ENCODE results near the gene HAUS7.

HAUS7 gene

DNA sequence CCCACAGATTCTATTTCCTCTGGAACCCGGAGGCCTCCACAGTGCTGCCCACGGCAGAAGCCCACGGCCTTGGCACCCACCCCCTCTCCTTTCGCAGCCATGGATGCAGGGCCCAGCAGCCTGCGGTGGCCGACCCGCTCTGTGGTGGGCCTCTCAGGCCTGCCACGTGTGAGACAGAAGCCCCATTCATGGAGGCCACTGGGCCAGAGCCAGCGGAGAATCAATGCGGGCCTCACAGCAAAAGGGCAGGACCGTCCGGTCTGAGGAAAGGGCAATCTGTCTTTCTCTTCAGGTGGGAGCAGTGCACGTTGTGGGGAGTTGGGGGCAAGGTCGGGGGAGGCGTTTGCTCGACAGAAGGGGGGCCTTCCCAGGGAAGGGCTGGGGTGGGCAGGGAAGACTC, 8.4 kb upstream of the HAUS7 start:
- H3K27me3 ChIP-seq (ENCODE audit: low read depth): no peaks in the 10 kb centered on the region
- H3K36me3 ChIP-seq (replicated peaks): no peaks in the 10 kb centered on the region
- H3K4me1 ChIP-seq: no peaks in the 10 kb centered on the region
- in situ Hi-C loops (cut with MboI; ENCODE audit: low sequenced_read_pairs): no loop called here
- H3K9me3 ChIP-seq: no peaks in the 10 kb centered on the region
- DNase-seq (ENCODE audit: low spot score in 2 of 2): no peak
- H3K4me3 ChIP-seq: no peak overlapping the region

DNA sequence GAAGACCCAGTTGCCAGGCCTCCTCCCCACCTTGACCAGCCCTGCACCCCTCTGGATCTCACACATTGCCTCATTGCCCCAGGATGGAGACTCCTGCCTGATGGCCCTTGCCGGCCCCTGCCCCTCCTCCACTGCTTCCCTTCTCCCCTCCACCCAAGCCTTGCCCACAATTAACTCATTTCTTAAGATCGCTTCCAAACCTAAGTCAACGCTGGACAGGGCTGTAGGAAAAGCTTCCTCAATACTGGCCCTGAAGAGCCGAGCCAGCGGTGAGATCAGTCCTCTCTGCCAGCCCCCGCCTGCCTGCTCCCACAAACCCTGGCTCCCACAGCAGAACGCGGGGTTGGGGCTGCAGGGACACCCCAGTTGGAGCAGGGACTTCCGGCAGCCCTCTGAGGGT, 7.5 kb upstream of the HAUS7 start:
- no peaks in the 10 kb centered on the region for H3K36me3 ChIP-seq (replicated peaks)
- no peaks in the 10 kb centered on the region for H3K4me1 ChIP-seq
- DNase-seq (ENCODE audit: low spot score in 2 of 2): no peak
- no peaks in the 10 kb centered on the region for H3K27me3 ChIP-seq (ENCODE audit: low read depth)
- in situ Hi-C loops (cut with MboI; ENCODE audit: low sequenced_read_pairs): no loop called here
- H3K4me3 ChIP-seq: no peak overlapping the region
- H3K9me3 ChIP-seq: no peaks in the 10 kb centered on the region

DNA sequence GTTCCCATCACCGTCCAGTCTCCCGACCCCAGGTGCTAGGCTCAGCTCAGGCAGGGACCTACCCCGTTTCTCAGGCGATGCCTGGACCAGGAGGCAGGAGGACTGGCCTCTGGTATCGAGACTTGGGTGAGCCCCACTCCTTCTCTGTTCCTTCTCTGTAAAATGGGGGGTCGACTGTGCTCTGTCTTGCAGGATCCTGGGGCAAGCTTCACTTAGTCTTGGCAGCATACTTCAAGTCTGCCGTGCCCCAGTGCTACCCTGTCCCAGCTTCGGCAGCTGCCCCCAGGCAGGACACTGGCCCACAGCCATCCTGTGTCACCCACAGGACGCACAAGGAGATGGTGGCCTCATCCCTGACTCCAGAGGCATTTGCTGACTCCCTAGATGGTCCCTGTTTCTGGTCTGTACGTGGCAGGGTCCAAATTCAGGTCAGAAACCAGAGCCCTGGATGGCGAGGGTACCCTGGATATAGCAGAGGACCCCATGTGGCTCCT, 7.0 kb upstream of the HAUS7 start:
- Histone ChIP-seq H3K36me3 (replicated peaks) (no peaks in the 10 kb centered on the region), H3K4me3 (no peak overlapping the region), H3K9me3 (no peaks in the 10 kb centered on the region), H3K27me3 (ENCODE audit: low read depth) (no peaks in the 10 kb centered on the region), H3K4me1 (no peaks in the 10 kb centered on the region)
- DNase-seq (ENCODE audit: low spot score in 2 of 2): no peak
- in situ Hi-C loops (cut with MboI; ENCODE audit: low sequenced_read_pairs): no loop called here

DNA sequence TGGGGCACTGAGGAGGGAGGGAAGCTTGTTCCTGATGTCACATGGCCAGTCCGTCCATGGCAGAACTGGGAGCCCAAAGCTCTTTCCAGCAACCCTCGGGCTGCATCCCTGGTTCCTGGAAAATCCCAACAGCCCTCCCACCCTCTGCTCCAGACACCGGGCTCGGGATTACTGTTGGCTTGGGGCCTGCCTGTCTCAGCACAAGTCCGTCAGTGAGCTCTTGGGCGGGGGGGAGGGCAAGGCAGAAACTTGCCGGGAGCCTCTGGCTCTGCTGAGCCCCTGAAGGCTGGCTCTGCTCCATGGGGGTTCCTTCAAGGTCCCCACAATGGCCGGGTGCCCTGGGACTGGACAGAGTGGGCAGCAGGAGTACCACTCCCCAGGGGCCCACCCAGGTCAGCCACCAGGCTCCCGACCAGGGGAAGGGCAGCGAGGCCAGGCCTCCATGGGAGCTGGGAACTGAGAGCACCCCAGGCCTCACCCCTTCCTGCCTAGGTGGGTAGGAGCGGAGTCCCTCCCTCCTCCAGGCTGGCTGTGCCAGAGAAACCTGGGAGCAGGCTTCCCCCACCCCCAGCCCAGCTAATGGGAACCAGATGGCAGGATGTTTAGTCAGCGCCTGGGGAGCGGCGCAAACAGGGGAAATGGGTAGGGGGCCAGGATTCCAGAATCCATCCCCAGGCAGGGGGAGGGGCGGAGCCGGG, 6.4 kb upstream of the HAUS7 start:
- in situ Hi-C loops (cut with MboI; ENCODE audit: low sequenced_read_pairs): no loop called here

DNA sequence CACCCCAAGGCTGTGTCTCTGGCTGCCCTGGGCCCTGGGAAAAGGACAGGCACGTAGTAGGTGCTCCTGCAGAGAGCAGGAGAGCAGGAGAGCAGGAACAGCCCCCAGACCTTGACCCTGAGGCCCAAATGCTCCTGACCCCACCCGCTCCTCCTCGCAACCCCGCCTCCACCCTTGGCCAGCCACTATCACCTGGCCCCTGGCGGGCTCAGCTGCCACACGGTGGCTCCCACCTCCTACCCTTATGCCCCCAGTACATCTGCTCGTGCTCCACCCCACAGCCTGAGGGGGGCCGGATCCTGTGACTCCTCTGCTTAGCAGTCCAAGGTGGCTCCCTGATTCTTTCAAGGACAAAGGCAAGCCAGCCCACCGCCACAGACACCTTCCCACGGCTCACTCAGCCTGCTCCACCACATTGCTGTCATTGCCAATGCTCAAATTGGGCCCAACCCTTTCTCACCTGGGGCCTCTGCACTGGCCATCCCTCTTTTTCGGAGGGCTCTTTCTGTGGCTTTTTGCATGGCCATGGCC, 5.4 kb upstream of the HAUS7 start:
- no peaks in the 10 kb centered on the region for H3K27me3 ChIP-seq (ENCODE audit: low read depth)
- in situ Hi-C loops (cut with MboI; ENCODE audit: low sequenced_read_pairs): no loop called here
- H3K36me3 ChIP-seq (replicated peaks): no peaks in the 10 kb centered on the region
- no peak for DNase-seq (ENCODE audit: low spot score in 2 of 2)
- no peak overlapping the region for H3K4me3 ChIP-seq
- H3K4me1 ChIP-seq: no peaks in the 10 kb centered on the region
- H3K9me3 ChIP-seq: no peaks in the 10 kb centered on the region

More for the DNA sequence above, 6.4 kb upstream of the HAUS7 start:
- no peaks in the 10 kb centered on the region for H3K27me3 ChIP-seq (ENCODE audit: low read depth)
- H3K36me3 ChIP-seq (replicated peaks): no peaks in the 10 kb centered on the region
- H3K4me3 ChIP-seq: no peak overlapping the region
- H3K9me3 ChIP-seq: no peaks in the 10 kb centered on the region
- H3K4me1 ChIP-seq: no peaks in the 10 kb centered on the region
- no peak for DNase-seq (ENCODE audit: low spot score in 2 of 2)

DNA sequence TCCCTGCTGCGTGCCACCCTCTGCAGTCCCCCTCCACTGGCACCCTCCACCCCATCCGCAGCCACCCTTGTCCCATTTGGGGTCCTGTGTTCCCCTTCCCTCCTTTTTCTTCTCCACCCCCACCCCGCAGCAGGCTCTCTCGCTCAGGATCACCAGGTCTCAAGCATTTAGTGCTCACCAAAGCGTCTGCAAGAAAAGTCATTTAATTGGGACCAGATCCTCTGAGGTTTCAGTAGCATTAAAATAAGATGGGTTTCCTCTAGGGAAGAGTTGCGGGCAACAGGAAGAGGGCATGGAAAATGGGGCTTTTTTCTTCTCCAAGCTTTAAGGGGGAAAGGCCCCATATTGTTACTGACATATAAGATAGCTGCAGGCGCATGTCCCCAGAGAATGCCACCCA, 4.9 kb upstream of the HAUS7 start:
- Histone ChIP-seq H3K4me3 (no peak overlapping the region), H3K27me3 (ENCODE audit: low read depth) (no peaks in the 10 kb centered on the region), H3K36me3 (replicated peaks) (no peaks in the 10 kb centered on the region), H3K4me1 (no peaks in the 10 kb centered on the region), H3K9me3 (no peaks in the 10 kb centered on the region)
- DNase-seq (ENCODE audit: low spot score in 2 of 2): no peak
- in situ Hi-C loops (cut with MboI; ENCODE audit: low sequenced_read_pairs): no loop called here

DNA sequence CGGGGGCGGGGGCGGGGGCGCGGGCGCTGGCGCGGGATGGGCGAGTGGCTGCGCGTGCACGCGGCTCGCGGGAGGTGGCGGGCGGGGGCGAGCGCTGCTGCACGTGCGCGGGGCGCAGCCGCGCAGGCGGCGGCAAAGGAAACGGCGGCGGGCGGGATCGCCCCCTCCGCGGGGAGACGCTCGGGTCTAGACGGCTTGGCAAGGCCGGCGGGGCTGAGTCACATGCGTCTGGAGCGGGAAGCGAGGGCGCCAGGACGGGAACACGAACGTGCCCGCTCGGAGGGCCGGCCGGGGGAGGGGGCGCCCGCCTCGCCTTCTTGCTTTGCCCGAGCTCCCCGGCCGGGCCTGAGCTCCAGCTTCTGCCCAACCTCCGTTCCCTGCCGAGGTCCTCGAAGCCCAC, 4.3 kb upstream of the HAUS7 start:
- Histone ChIP-seq H3K36me3 (replicated peaks) (0 out of 2 replicates have a peak, but pooled peaks cover 4% of the 10 kb centered on the region), H3K4me3 (no peak overlapping the region), H3K27me3 (ENCODE audit: low read depth) (no peaks in the 10 kb centered on the region), H3K9me3 (no peaks in the 10 kb centered on the region), H3K4me1 (no peaks in the 10 kb centered on the region)
- in situ Hi-C loops (cut with MboI; ENCODE audit: low sequenced_read_pairs): no loop called here
- no peak for DNase-seq (ENCODE audit: low spot score in 2 of 2)

DNA sequence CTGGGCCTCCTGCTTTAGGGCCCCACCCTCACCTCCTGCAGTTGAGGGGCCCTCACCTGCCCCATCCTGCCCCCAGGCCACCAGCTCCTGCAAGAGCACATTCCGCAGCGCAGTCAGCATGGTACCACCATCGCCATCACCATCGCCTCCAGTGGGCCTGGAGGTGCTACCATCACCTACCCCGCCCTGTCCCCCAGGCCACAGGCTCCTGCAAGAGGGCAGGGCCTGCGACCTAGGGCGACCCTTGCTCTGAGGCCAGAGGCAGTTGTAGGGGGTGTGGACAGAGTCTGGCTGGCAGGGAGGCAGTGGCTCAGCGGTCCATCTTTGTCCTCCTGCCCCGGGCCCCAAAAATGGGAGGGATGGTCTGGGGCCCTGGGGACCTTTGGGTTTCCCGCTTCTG, 3.9 kb upstream of the HAUS7 start:
- DNase-seq (ENCODE audit: low spot score in 2 of 2): no peak
- H3K27me3 ChIP-seq (ENCODE audit: low read depth): no peaks in the 10 kb centered on the region
- H3K9me3 ChIP-seq: no peaks in the 10 kb centered on the region
- 0 out of 2 replicates have a peak, but pooled peaks cover 4% of the 10 kb centered on the region for H3K36me3 ChIP-seq (replicated peaks)
- H3K4me1 ChIP-seq: no peaks in the 10 kb centered on the region
- in situ Hi-C loops (cut with MboI; ENCODE audit: low sequenced_read_pairs): no loop called here
- H3K4me3 ChIP-seq: no peak overlapping the region

DNA sequence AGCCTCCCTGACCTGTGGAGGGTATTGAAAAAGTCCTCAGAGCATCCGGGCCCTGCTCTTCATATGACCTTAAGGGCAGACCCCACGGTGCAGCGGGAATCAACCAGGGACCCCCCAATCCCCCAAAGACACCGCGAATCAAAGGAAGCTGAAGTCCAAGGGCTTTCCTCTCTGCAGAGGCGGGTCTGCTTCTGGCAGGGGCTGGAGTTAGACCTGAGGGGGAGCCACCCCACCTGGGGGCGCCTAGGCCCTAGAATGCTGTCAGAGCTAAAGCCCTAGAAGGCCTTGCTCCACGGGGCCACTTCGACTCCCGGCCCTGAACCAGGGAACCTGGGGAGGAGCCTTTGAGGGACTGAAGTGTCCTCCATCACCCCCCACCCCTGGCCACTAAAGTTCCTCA, 2.8 kb upstream of the HAUS7 start:
- no peaks in the 10 kb centered on the region for H3K27me3 ChIP-seq (ENCODE audit: low read depth)
- in situ Hi-C loops (cut with MboI; ENCODE audit: low sequenced_read_pairs): no loop called here
- H3K36me3 ChIP-seq (replicated peaks): peaks cover 11% of the 10 kb centered on the region
- no peaks in the 10 kb centered on the region for H3K9me3 ChIP-seq
- H3K4me3 ChIP-seq: no peak overlapping the region
- no peak for DNase-seq (ENCODE audit: low spot score in 2 of 2)
- H3K4me1 ChIP-seq: no peaks in the 10 kb centered on the region

DNA sequence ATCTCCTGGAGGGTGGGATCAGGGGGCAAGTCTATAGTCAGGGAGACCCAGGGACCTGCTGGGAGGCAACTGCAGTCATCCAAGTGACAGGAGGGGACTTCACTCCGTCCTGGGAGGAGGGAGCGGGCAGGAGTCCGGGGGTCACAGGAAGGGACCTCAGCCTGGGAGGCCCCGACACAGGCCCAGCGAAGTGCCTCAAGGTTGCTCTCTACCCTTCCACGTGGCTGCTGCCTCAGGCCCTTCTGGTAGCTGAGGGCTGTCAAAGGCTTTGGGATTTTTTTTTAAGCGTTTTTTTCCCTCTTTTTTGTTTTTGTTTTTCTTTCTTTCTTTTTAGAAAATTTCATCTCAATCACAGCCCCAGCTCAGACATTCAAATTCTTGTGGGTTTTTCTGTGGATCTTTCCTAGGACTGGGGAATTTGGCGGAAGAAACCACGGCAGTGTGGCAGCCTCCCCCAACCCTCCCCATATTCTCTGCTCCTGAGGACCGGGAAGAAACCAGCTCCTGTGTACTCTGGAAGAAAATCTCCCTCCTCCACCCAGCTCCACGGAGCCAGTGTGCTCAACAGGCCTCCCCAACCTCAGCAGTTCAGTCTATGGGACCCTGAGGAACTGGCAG, 1.4 kb upstream of the HAUS7 start:
- H3K4me3 ChIP-seq: no peak overlapping the region
- in situ Hi-C loops (cut with MboI; ENCODE audit: low sequenced_read_pairs): no loop called here
- no peaks in the 10 kb centered on the region for H3K27me3 ChIP-seq (ENCODE audit: low read depth)
- peaks cover 11% of the 10 kb centered on the region for H3K36me3 ChIP-seq (replicated peaks)
- no peak for DNase-seq (ENCODE audit: low spot score in 2 of 2)
- H3K4me1 ChIP-seq: no peaks in the 10 kb centered on the region
- no peaks in the 10 kb centered on the region for H3K9me3 ChIP-seq

DNA sequence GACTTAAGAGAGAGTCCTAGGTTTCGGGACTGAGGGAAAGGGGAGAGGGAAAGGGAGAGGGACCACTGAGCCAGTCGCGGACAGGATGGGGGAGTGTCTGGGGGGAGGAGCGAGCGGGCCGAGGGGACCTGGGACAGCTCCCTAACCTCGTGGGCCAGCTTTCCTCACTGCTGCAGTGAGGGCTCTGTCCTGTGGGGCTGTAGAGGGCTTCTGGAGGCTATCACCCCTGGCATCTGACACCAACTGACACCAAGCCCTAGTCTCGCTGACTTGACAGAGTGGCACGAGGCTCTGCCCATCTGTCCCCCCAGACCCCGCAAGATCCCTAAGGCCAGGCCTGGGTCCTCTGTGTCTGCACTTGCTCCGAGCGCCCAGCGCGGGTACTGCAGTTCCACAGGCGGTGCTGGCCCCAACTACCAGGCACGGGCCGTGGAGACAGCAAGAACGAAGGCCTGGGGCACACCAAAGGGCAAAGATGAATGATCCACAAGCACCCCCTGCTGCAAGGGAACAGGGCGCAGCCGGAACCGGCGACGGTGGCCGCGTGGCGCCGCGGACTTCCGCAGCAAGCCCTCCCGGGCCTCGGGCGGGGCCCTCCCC, 465 bp downstream of the HAUS7 start:
- in situ Hi-C loops (cut with MboI; ENCODE audit: low sequenced_read_pairs): no loop called here
- Histone ChIP-seq H3K9me3 (no peaks in the 10 kb centered on the region), H3K4me3 (peak overlapping the region; percentile 89), H3K27me3 (ENCODE audit: low read depth) (no peaks in the 10 kb centered on the region), H3K36me3 (replicated peaks) (peaks cover 25% of the 10 kb centered on the region), H3K4me1 (no peaks in the 10 kb centered on the region)
- peak; percentile 17 to 76 for DNase-seq (ENCODE audit: low spot score in 2 of 2)

DNA sequence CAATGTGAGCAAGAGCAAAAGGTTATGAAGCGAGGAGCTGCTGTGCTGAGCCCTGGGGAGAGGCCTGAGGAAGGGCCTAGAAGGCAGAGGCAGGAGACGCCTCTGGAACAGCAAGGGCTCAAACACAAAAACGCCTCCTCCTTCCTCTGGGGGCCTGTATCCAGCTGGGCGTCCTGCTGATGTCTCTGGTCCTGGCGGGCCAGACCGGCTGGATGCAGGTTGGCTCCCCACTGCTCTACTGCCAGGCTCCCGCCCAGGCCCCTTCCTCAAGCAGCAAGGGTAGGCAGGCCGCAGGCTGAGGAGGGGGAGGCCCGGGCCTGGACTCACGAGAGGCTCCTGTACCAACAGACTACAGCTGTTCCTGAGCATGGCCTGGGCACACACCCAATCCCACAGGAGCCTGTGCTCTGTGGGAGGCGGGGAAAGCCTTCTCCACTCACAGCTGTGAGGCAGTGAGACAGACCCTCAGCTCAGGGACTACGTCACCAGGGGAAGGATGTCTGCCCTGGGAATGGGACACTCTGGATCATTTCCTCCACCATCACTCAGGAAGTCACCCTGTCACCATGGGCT, 2.3 kb downstream of the HAUS7 start:
- no peak for DNase-seq (ENCODE audit: low spot score in 2 of 2)
- H3K27me3 ChIP-seq (ENCODE audit: low read depth): no peaks in the 10 kb centered on the region
- H3K4me3 ChIP-seq: no peak overlapping the region
- no peaks in the 10 kb centered on the region for H3K9me3 ChIP-seq
- in situ Hi-C loops (cut with MboI; ENCODE audit: low sequenced_read_pairs): no loop called here
- peaks cover 35% of the 10 kb centered on the region for H3K36me3 ChIP-seq (replicated peaks)
- H3K4me1 ChIP-seq: no peaks in the 10 kb centered on the region

DNA sequence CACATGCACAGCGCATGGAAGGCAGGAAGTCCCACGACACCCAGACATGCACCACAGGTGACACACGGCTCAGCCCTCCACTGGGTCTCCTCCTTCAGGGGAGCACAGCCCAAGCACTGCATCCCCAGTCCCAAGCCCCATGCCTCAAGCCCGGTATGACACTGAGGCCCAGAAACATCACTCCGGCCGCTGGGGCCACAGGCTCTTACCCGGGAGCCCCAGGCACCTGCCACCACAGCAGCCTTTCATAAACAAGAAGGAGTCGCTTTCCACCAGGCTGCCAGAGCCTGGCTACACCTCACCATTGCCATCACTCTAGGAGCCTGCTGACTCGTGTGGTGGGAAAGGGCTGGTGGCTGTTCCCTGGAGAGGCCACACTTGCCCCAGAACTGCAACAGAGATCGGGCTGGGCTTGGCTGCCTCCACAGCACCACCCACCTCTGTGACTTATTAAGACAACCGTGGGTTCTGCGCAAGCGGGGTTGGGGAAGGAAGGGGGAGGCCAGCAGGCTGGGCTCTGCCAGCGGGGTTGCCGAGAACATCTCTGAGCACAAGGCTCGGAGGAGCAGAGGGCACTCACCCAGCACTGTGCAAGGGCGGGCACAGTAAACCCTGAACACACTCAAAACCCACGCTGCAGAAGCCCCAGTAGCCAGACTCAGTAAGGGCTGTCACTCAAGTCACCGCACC, 4.5 kb downstream of the HAUS7 start:
- H3K9me3 ChIP-seq: no peaks in the 10 kb centered on the region
- DNase-seq (ENCODE audit: low spot score in 2 of 2): no peak
- H3K4me1 ChIP-seq: no peaks in the 10 kb centered on the region
- H3K4me3 ChIP-seq: no peak overlapping the region
- in situ Hi-C loops (cut with MboI; ENCODE audit: low sequenced_read_pairs): no loop called here
- peaks cover 52% of the 10 kb centered on the region for H3K36me3 ChIP-seq (replicated peaks)
- no peaks in the 10 kb centered on the region for H3K27me3 ChIP-seq (ENCODE audit: low read depth)

Data from HAP-1 (cell line).